Thymus (tissue), 11 donors: ENCODE results near the gene TMEM255B. TPM values are rescaled to one million over a fixed set of nuclear protein-coding genes. Genes with fewer than 3 reads are reported as not detected.

Experiments used
- DNase-seq, 9 donors: peaks; one replicate each; pipeline ENCODE4 v3.0.0-alpha.2; 2013; ENCODE audit warnings: low spot score in 9 of 9, low read depth in 6 of 9, missing footprints in 1 of 9
- H3K27ac ChIP-seq, 2 donors: one replicate each; pipeline ENCODE4 v1.5.1; 2013; ENCODE audit warnings: control low read depth in 1 of 2, low read depth in 1 of 2, low read length in 1 of 2, mild to moderate bottlenecking in 1 of 2, moderate library complexity in 1 of 2
- H3K27me3 ChIP-seq, 2 donors: one replicate each; pipeline ENCODE4 v1.5.1; 2013; ENCODE audit warnings: low read length in 1 of 2; ENCODE audit not compliant: control insufficient read depth in 2 of 2, insufficient read depth in 1 of 2
- H3K36me3 ChIP-seq, 2 donors: one replicate each; pipeline ENCODE4 v1.5.1; 2013; ENCODE audit warnings: low read length in 1 of 2, mild to moderate bottlenecking in 1 of 2, moderate library complexity in 1 of 2; ENCODE audit not compliant: control insufficient read depth in 2 of 2, insufficient read depth in 2 of 2
- H3K4me1 ChIP-seq, 2 donors: one replicate each; pipeline ENCODE4 v1.5.1; 2013; ENCODE audit warnings: low read length in 2 of 2; ENCODE audit not compliant: control insufficient read depth in 2 of 2, insufficient read depth in 2 of 2
- H3K4me3 ChIP-seq, 2 donors: one replicate each; pipeline ENCODE4 v1.5.1; 2013; ENCODE audit warnings: low read length in 2 of 2, control low read depth in 1 of 2, mild to moderate bottlenecking in 1 of 2
- H3K9me3 ChIP-seq, 2 donors: one replicate each; pipeline ENCODE4 v1.5.1; 2013; ENCODE audit warnings: low read length in 1 of 2, mild to moderate bottlenecking in 1 of 2; ENCODE audit not compliant: control insufficient read depth in 2 of 2, insufficient read depth in 1 of 2
- WGBS: extraction: QIAGEN DNeasy Blood & Tissue Kit; methylation state at CpG from one replicate; pipeline ENCODE4 v1.1.7; 2013; 5-methylcytosine and 5-hydroxymethylcytosine counted together
- polyA plus RNA-seq: library from polyadenylated mRNA; stranded (reverse); fragments of 200-250 nt; gene quantifications from one replicate; pipeline ENCODE4 v1.2.3, GENCODE V29; 2013
- total RNA-seq: library from RNA; stranded (reverse); fragments of 120-200 nt; gene quantifications from one replicate; pipeline ENCODE4 v1.2.4, GENCODE V29; 2013
- donor health status: healthy.

TMEM255B gene
- total and polyA plus RNA-seq, 2 donors = 0.61 to 7.2 TPM

- H3K9me3 ChIP-seq = peaks cover 0 to 8% of the 10 kb centered on the region in 2 donors
- no peak for DNase-seq
- peaks cover 1 to 19% of the 10 kb centered on the region in 2 donors for H3K4me1 ChIP-seq
- 84% methylated on average over 35 of the region's 35 CpGs for WGBS
- no peak overlapping the region for H3K4me3 ChIP-seq
- peaks cover 0 to 2% of the 10 kb centered on the region in 2 donors for H3K36me3 ChIP-seq
- H3K27me3 ChIP-seq = peaks cover 0 to 7% of the 10 kb centered on the region in 2 donors
- H3K27ac ChIP-seq = peak overlapping the region in 1 of 2 donors; percentile 0
These were observed 81.7 kb downstream of the TMEM255B start for GRCh38 chr13:113840541-113841352.

GRCh38 chr13:113841353-113841650 is 82.3 kb downstream of the TMEM255B start:
- peaks cover 0 to 2% of the 10 kb centered on the region in 2 donors for H3K36me3 ChIP-seq
- peaks cover 0 to 8% of the 10 kb centered on the region in 2 donors for H3K9me3 ChIP-seq
- H3K27ac ChIP-seq = peak overlapping the region in 1 of 2 donors; percentile 18
- H3K4me1 ChIP-seq = peaks cover 5 to 25% of the 10 kb centered on the region in 2 donors
- no peak for DNase-seq
- no peak overlapping the region for H3K4me3 ChIP-seq
- 12% methylated on average over 15 of the region's 15 CpGs for WGBS
- peaks cover 0 to 7% of the 10 kb centered on the region in 2 donors for H3K27me3 ChIP-seq

- peaks cover 0 to 7% of the 10 kb centered on the region in 2 donors for H3K27me3 ChIP-seq
- peaks cover 0 to 8% of the 10 kb centered on the region in 2 donors for H3K9me3 ChIP-seq
- peaks cover 10 to 29% of the 10 kb centered on the region in 2 donors for H3K4me1 ChIP-seq
- H3K36me3 ChIP-seq = peaks cover 0 to 2% of the 10 kb centered on the region in 2 donors
- no peak overlapping the region for H3K27ac ChIP-seq
- WGBS = 95% methylated on average over 29 of the region's 29 CpGs
- DNase-seq = no peak
- H3K4me3 ChIP-seq = no peak overlapping the region
These were observed 83.5 kb downstream of the TMEM255B start for GRCh38 chr13:113842336-113843062.

- H3K27ac ChIP-seq = no peak overlapping the region
- DNase-seq = no peak
- H3K9me3 ChIP-seq = peaks cover 0 to 8% of the 10 kb centered on the region in 2 donors
- WGBS = 94% methylated on average over 30 of the region's 30 CpGs
- peaks cover 0 to 7% of the 10 kb centered on the region in 2 donors for H3K27me3 ChIP-seq
- no peak overlapping the region for H3K4me3 ChIP-seq
- peaks cover 0 to 2% of the 10 kb centered on the region in 2 donors for H3K36me3 ChIP-seq
- H3K4me1 ChIP-seq = peaks cover 10 to 28% of the 10 kb centered on the region in 2 donors
These were observed 84.1 kb downstream of the TMEM255B start for GRCh38 chr13:113843063-113843654.

- WGBS = 69% methylated on average over 26 of the region's 26 CpGs
These were observed 85.0 kb downstream of the TMEM255B start for GRCh38 chr13:113843864-113844556.

GRCh38 chr13:113845055-113845454 is 86.0 kb downstream of the TMEM255B start:
- H3K36me3 ChIP-seq = peaks cover 0 to 2% of the 10 kb centered on the region in 2 donors
- DNase-seq = no peak
- no peak overlapping the region for H3K4me3 ChIP-seq
- peak overlapping the region in 1 of 2 donors; percentile 70 for H3K27ac ChIP-seq
- peaks cover 0 to 8% of the 10 kb centered on the region in 2 donors for H3K9me3 ChIP-seq
- WGBS = 97% methylated on average over 13 of the region's 13 CpGs
- H3K27me3 ChIP-seq = peaks cover 0 to 7% of the 10 kb centered on the region in 2 donors
- H3K4me1 ChIP-seq = peaks cover 10 to 28% of the 10 kb centered on the region in 2 donors

More at GRCh38 chr13:113843864-113844556, 85.0 kb downstream of the TMEM255B start:
- H3K36me3 ChIP-seq = peaks cover 0 to 2% of the 10 kb centered on the region in 2 donors
- no peak for DNase-seq
- peaks cover 0 to 7% of the 10 kb centered on the region in 2 donors for H3K27me3 ChIP-seq
- no peak overlapping the region for H3K4me3 ChIP-seq
- no peak overlapping the region for H3K27ac ChIP-seq
- peaks cover 0 to 8% of the 10 kb centered on the region in 2 donors for H3K9me3 ChIP-seq
- peaks cover 10 to 28% of the 10 kb centered on the region in 2 donors for H3K4me1 ChIP-seq

GRCh38 chr13:113845723-113846635 is 87.0 kb downstream of the TMEM255B start:
- 63% methylated on average over 30 of the region's 30 CpGs for WGBS
- H3K36me3 ChIP-seq = peaks cover 0 to 2% of the 10 kb centered on the region in 2 donors
- H3K9me3 ChIP-seq = peaks cover 0 to 4% of the 10 kb centered on the region in 2 donors
- H3K27me3 ChIP-seq = peaks cover 0 to 2% of the 10 kb centered on the region in 2 donors
- H3K27ac ChIP-seq = peak overlapping the region in 1 of 2 donors; percentile 60
- peak in 1 of 9 donors; percentile 10 for DNase-seq
- peaks cover 10 to 19% of the 10 kb centered on the region in 2 donors for H3K4me1 ChIP-seq
- no peak overlapping the region for H3K4me3 ChIP-seq
